Gastroesophageal sphincter (tissue), 3 donors: ENCODE results near the gene SYNM.

ENCODE experiments used
- POLR2AphosphoS5 ChIP-seq: sonication (generic); formaldehyde crosslinking; IDR thresholded peaks from one replicate; pipeline ENCODE4 v1.6.1; 2017; ENCODE audit warnings: antibody characterized with exemption
- TF ChIP-seq, protein P1 (sequence below), 4 experiments: fragments of 200-600 bp in 2 of 4; fragments of 450-650 bp in 2 of 4; sonication (generic) in 1 of 4; IDR thresholded peaks; one replicate each; pipeline ENCODE4 v1.5.1; 2017 to 2019; ENCODE audit warnings: antibody characterized with exemption in 4 of 4, mild to moderate bottlenecking in 2 of 4, moderate library complexity in 2 of 4

DNA sequence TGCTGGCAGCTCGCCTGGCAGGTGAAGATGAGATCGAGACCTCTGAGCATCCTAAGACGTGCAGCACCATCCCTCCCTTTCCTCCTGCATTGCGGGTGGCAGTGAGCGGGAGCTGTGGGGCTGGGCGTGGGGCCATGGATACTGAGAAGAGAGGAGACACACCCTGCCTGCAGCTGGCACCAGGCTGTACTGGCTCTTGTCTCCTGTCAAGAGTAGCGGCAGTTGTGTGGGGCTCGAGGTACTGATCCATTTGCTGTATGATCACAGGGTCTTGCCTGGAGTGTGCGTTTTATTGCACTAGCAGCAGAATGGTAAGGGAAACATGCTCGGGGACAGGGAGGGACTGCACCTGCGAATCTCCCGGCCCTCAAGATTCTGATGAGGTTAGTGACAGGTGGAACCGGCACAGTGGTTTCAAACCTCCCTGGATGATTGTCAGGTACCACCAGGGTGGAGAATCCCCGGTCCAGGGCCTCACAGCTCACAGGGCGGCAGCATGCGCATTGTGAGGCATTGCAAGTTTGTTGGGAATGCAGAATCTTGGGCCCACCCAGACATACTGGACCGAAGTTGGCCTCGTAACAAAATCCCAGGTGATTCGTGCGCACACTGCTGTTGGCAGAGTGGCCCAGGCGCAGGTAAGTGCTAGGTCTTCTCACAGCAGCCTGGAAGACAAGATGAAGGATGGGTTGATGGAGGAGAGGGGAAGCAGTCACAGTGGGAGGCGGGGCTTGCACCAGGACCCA lies 14.1 kb downstream of the SYNM start:
- no peak for TF ChIP-seq POLR2AphosphoS5
- TF ChIP-seq, protein P1, sequence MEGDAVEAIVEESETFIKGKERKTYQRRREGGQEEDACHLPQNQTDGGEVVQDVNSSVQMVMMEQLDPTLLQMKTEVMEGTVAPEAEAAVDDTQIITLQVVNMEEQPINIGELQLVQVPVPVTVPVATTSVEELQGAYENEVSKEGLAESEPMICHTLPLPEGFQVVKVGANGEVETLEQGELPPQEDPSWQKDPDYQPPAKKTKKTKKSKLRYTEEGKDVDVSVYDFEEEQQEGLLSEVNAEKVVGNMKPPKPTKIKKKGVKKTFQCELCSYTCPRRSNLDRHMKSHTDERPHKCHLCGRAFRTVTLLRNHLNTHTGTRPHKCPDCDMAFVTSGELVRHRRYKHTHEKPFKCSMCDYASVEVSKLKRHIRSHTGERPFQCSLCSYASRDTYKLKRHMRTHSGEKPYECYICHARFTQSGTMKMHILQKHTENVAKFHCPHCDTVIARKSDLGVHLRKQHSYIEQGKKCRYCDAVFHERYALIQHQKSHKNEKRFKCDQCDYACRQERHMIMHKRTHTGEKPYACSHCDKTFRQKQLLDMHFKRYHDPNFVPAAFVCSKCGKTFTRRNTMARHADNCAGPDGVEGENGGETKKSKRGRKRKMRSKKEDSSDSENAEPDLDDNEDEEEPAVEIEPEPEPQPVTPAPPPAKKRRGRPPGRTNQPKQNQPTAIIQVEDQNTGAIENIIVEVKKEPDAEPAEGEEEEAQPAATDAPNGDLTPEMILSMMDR (IDR thresholded peaks at IDR 0.05) = no peak
